HCEC 1CT (cell line): Measurements from ENCODE around the gene MBNL3.
A peak's percentile ranks its signal among the peaks of the same experiment; 100 is the strongest.

Experiments used
- DNase-seq: peaks from one replicate; pipeline ENCODE4 v3.0.0-alpha.2; 2017

MBNL3 gene, protein sequence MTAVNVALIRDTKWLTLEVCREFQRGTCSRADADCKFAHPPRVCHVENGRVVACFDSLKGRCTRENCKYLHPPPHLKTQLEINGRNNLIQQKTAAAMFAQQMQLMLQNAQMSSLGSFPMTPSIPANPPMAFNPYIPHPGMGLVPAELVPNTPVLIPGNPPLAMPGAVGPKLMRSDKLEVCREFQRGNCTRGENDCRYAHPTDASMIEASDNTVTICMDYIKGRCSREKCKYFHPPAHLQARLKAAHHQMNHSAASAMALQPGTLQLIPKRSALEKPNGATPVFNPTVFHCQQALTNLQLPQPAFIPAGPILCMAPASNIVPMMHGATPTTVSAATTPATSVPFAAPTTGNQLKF

DNA sequence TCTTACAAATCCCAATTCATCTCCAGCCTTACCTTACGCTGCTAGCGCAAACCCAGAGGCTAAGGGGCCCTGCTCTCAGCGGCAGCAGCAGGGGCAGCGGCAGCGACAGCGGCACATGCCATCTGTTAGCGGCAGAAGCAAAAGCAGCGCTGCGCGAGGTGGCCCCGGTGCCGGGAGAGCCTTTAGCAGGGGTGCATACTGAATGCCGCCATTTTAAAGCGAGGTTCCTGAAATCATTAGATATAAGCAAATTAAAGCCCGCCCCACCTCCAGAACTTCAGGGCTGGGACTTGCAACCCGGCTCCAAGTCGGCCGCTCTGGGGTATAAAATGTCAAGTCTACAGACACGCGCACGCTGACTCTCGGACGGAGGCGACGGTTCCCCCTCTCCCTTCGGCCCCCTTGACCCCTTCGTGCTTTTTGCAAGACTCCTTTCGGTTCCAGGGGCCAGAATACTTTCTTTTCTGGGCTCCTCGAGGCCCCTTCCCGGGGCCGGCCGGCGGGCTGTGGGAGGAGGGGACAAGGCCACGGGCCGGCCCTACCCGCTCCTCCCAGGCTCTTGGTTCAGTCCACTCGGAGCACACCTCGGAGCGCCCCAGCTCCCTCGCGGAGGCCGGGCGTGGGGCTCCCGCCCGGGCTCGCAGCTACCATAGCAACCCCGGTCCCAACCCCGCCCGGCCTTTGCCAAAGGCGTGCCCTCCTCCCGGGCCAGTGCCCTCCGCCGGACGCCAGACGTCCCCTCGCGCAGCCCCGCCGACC is at the start of gene MBNL3:
Gene MBNL3 (minus strand): TSS at position 220 of the 759 bp plus-strand sequence. CDS start 49,427 bp downstream, outside the sequence.
- peak; percentile 62 for DNase-seq

DNA sequence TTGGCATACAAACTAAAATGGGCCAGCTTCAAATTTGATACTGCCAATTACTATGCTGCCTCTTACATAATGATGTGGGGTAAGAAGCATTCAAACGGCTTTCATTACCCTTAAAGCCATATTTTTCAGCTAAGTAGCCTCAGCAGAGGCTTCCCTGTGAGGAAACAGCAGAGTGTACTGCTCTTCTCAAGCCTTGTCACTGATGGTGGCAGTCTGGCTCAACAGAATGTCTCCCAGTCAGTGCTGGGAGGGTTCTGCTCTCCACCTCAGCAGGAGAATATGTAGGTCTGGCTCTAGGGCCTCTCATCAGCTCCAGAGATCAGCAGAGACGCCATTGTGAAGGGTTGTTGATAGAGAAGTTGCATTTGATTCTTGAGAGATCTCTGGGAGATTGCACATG is 44.6 kb upstream of the MBNL3 start:
- DNase-seq: no peak

DNA sequence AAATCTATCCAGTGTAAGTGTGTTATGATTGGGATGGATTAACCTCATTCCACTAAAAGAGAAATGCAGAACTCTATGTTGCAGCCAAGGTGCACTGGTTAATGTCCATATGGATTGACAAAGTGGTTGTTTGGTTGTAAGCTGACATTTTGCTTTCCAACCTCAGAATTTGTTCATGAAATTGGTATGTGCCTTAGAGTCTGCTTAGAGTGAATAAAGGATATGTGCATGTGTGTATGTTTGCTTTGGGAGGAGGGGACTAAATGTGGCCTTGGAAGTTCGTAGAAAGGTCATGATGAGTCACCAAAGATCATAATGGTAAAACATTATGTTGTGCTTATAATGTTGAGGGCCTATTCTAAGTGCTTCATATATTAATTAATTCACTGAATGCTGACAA is 44.1 kb upstream of the MBNL3 start:
- DNase-seq: peak; percentile 80

DNA sequence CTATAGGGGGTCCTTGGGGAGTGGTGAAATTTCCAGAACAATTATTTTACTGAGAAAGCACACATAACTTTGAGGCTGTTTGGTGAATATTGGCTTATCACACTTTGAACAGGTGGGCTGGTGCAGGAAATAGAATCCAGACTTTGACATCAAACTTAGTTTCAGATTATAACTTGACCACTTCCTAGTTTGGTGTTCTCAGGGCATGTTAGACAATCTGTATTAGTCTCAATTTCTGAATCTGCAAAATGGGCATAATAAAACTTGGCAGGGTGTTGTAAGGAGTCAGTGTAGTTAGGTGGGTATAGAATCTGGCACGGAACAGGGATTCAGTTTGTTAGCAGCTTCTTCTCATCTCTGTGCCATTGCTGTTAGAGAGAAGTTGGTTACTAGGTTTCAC is 43.3 kb upstream of the MBNL3 start:
- DNase-seq: no peak

DNA sequence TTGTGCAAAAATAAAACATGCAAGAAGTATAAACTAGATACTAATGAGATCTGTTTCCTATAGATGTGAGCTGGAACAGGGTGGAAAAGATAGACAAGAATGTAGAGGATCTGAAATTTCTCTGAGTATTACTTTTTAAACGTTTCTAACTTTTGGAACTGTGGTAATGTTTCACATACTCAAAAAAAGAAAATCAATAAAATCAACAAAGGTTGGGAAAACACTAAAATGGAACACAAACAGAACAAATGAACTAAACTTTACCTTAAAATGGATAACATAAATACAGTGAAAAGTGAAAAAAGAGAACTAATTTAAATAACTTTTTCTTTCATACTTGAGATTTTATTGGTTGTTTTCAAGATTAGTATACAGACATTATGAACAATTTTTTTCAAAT is 32.0 kb upstream of the MBNL3 start:
- DNase-seq: no peak

- no peak for DNase-seq
Measured at GRCh38 chrX:132520213-132520612, 31.4 kb upstream of the MBNL3 start.

- no peak for DNase-seq
Measured at GRCh38 chrX:132518401-132518800, 29.6 kb upstream of the MBNL3 start.

- DNase-seq: no peak
Measured at GRCh38 chrX:132508834-132509233, 20.0 kb upstream of the MBNL3 start.

DNA sequence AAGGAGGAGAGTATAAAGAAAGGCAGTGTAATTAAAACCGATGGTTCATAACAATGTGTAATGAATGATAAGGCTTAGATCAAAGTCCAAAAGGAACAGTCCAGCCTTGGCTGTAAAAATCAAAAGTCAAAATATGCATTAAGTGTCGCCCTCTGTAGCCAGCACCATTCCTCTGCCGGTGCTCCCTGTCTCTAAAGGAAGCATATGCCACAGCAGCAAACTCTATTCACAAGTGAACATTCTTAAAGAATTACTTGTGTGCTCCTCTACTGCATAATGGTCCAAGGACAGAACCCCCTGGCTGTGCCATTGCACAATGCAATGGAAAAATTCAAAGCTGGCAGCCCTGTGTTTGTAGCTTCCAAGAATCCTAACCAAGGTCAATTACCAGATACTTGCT is 16.3 kb upstream of the MBNL3 start:
- DNase-seq: peak; percentile 35

GRCh38 chrX:132504417-132504816 is 15.6 kb upstream of the MBNL3 start:
- DNase-seq: no peak

DNA sequence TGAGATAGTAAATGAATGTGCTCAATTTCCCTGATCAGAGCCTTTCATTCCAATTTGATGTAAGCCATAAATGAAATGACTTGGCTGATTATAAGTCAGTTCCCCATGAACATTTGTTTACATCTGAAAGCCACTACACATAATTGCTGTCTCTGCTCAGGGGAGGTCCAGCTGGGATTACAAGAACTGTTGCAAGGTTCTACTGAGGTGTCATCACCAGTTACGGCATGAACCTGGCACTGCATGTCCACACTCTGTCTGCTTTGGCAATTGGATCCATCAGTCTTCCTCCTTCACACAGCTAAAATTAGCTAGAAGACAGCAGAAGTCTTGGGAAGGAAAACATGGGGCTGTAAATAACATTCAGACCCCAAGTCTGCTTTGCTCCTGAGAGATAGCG is 12.8 kb upstream of the MBNL3 start:
- no peak for DNase-seq

DNA sequence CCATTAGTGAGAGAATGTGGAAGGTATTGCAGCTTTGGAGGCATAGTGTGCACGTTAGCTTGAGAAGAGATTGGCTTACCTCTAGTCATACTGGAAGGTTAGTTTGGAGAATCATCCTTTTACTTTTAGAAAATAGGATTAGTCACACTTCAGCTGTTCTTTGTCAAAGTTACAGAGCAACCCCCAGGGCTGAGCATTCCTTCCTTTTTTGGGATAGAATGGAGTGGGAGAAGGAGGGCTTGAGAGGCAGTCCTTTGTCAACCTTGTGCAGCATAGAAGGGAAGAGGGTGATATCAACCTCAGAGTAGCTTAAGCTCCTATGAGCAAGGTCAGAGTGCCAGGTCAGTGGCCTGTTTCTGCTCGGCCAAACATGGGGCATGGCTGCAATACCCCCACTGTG is 8.6 kb upstream of the MBNL3 start:
- DNase-seq: no peak

DNA sequence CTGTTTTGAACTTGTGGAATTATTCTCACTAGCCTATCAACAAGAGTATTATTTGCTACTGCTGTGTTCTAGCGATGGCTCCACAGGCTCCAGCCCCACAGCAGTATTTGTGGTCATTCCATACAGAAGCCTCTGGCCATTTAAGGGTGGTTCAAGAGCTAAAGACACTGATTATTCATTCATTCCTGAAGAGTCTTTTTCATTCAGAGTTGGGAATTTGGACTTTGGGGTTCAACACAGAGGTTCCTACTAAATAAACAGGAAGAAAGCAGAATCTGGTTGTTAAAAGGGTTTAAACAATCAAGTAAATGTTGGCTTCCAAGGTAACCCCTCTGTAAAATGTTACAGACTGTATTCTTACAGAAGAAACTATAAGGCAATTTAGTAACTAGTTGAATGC is 4.3 kb upstream of the MBNL3 start:
- no peak for DNase-seq

- DNase-seq: no peak
Measured at GRCh38 chrX:132491191-132491590, 2.4 kb upstream of the MBNL3 start.

- DNase-seq: no peak
Measured at GRCh38 chrX:132489578-132490419, 961 bp upstream of the MBNL3 start.

DNA sequence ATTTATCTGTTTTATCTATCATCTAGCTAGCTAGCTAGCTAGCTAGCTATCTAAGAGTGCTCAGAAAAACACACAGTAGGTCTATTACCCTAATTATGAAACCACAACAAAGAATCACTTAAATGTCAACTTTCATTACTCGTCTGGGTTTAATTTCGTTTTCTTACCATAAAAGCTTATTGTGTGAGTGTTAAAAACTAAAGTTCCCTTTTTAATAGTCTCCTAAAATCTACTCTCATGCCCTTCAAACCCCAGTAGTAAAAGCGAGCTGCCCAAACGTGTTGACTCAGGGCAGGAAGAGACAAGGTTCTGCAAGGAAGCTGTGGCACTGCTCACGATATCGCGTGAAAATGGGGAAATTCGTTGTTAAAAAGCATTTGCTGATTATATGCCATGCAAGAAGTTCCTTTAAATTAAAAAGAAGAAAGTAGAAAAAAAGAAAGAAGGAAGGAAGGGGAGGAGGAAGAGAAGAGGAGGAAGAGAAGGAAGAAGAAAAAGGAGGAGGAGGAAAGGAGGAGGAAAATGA is 595 bp downstream of the MBNL3 start:
- peak; percentile 44 for DNase-seq

DNA sequence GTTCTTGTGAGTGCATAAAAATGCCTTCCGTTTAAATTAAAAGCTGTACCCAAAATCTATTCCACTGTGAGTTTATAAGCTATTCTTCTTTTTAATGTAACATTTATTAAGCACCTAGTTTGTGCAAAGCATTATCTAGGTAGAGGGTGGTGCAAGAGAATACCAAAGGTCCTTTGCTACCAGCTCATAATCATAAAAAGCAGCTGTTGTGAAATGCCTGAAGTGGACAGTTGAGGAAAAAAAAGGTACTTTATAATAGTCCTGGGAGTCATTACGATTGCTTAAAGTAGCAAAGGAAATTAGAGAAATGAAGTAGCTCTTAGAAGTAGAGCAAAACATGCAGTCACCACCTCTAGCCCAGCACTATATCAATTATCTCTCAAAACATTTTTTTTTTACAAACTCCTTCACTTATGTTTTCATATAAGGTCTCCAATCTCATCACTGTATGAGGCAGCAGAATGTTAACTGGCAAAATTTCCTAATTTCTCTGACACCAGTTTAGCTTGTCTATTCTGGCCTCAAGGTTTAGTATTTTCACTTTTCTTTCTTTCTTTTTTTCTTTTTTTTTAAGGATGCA is 2.1 kb downstream of the MBNL3 start:
- DNase-seq: no peak

GRCh38 chrX:132483951-132484350 is 4.9 kb downstream of the MBNL3 start:
- DNase-seq: no peak

- DNase-seq: no peak
Measured at GRCh38 chrX:132483488-132483887, 5.3 kb downstream of the MBNL3 start.

- no peak for DNase-seq
Measured at GRCh38 chrX:132482632-132483031, 6.2 kb downstream of the MBNL3 start.

DNA sequence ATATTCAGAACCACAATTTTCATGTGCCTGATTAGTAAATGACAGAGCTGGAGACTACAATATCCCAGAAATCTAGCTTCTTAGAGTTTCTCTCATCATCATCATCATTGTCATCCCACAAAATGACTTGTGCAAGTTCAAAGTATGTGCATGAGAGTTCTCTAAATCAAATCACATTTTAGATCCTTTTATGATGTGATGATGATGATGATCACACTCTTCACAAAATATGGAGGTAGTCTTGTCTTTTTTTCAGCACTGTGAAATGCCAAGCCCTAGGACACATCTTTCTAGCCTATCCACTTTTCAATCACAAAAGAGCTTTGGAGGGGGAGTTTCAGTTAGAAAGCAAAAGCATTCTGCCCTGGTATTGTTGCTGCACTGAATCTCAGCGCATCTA is 7.4 kb downstream of the MBNL3 start:
- no peak for DNase-seq

DNA sequence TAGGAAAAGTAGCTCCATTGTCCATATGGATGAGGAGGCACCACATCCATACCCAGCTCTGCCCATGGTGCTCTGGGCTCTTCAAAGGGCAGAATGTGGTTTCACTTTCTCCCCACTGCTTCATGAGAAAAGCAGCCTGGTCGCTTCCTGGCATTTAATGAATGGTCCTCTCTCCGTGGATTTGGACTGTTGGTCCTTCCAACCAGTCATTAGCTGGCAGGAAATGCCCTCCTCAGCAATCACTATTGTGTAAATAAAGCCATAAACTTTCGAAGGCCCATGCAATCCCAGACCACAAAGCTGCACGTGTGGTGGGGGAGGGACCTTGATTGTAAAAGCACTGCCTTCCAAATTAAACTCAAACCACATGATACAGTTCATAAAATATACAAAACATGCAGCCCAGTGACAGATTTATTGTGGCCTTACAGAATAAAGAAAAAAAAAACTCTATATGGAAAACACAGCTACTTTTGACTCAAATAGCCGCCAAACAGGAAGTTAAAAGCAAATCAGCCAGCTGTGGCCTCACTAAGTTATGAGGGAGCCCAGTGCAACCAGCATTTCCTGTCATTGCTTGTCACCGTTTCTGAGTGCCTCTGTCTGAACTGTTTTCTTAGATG is 8.1 kb downstream of the MBNL3 start:
- peak; percentile 67 for DNase-seq
